Measurements from ENCODE around the gene GSTCD.

- TF ChIP-seq, protein P1, sequence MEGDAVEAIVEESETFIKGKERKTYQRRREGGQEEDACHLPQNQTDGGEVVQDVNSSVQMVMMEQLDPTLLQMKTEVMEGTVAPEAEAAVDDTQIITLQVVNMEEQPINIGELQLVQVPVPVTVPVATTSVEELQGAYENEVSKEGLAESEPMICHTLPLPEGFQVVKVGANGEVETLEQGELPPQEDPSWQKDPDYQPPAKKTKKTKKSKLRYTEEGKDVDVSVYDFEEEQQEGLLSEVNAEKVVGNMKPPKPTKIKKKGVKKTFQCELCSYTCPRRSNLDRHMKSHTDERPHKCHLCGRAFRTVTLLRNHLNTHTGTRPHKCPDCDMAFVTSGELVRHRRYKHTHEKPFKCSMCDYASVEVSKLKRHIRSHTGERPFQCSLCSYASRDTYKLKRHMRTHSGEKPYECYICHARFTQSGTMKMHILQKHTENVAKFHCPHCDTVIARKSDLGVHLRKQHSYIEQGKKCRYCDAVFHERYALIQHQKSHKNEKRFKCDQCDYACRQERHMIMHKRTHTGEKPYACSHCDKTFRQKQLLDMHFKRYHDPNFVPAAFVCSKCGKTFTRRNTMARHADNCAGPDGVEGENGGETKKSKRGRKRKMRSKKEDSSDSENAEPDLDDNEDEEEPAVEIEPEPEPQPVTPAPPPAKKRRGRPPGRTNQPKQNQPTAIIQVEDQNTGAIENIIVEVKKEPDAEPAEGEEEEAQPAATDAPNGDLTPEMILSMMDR (IDR thresholded peaks at IDR 0.05), result no peak
- no peak for TF ChIP-seq EP300 (IDR thresholded peaks at IDR 0.05)
- TF ChIP-seq POLR2AphosphoS5 (IDR thresholded peaks at IDR 0.05), result no peak
- no peak for TF ChIP-seq POLR2A (IDR thresholded peaks at IDR 0.05)
These were observed 132.0 kb downstream of the GSTCD start for GRCh38 chr4:105840426-105841174.
